HEK293 (cell line): ENCODE results near the gene PDLIM4.

Experiments
- CTCF ChIP-seq: fragments of 450-650 bp; formaldehyde crosslinking; IDR thresholded peaks from 2 replicates; pipeline ENCODE4 v1.5.1; 2016; ENCODE audit warnings: missing biosample characterization, missing genetic modification characterization
- PBX3 ChIP-seq: sonication (generic); formaldehyde crosslinking; IDR thresholded peaks from 2 replicates; pipeline ENCODE4 v1.8.1; 2022; ENCODE audit warnings: mild to moderate bottlenecking, moderate library complexity, missing genetic modification reagents
- REST ChIP-seq: fragments of 450-650 bp; formaldehyde crosslinking; IDR thresholded peaks from 2 replicates; pipeline ENCODE4 v1.5.1; 2016; ENCODE audit warnings: missing biosample characterization, missing genetic modification characterization
- TCF7L2 ChIP-seq: IDR thresholded peaks from 2 replicates; pipeline ENCODE4 v1.6.1; 2011; ENCODE audit warnings: low read depth, mild to moderate bottlenecking, inconsistent platforms, low read length, moderate library complexity, borderline replicate concordance
- YY1 ChIP-seq: fragments of 450-650 bp; formaldehyde crosslinking; IDR thresholded peaks from 2 replicates; pipeline ENCODE4 v1.5.1; 2018; ENCODE audit warnings: missing biosample characterization, missing genetic modification characterization
- ZBTB8A ChIP-seq: fragments of 450-650 bp; formaldehyde crosslinking; IDR thresholded peaks from 2 replicates; pipeline ENCODE4 v1.5.1; 2016; ENCODE audit warnings: missing biosample characterization, missing genetic modification characterization
- ZNF10 ChIP-seq: fragments of 450-650 bp; formaldehyde crosslinking; IDR thresholded peaks from 2 replicates; pipeline ENCODE4 v1.5.1; 2017; ENCODE audit warnings: missing biosample characterization, missing genetic modification characterization
- ZNF184 ChIP-seq: fragments of 450-650 bp; IDR thresholded peaks from 2 replicates; pipeline ENCODE4 v1.5.1; 2018; ENCODE audit warnings: missing biosample characterization, mild to moderate bottlenecking, missing genetic modification characterization
- ZNF23 ChIP-seq: fragments of 450-650 bp; formaldehyde crosslinking; IDR thresholded peaks from 2 replicates; pipeline ENCODE4 v1.5.1; 2016; ENCODE audit warnings: missing biosample characterization, missing genetic modification characterization, borderline replicate concordance
- ZNF585B ChIP-seq: fragments of 450-650 bp; formaldehyde crosslinking; IDR thresholded peaks from 2 replicates; pipeline ENCODE4 v1.5.1; 2016; ENCODE audit warnings: missing biosample characterization, missing genetic modification characterization
- TF ChIP-seq, protein P1 (sequence below): IDR thresholded peaks from 2 replicates; pipeline ENCODE4 v1.6.1; 2011; ENCODE audit warnings: mild to moderate bottlenecking, low read depth, low read length, borderline replicate concordance
- TF ChIP-seq, protein P2 (sequence below): fragments of 450-650 bp; formaldehyde crosslinking; IDR thresholded peaks from 2 replicates; pipeline ENCODE4 v1.5.1; 2016; ENCODE audit warnings: missing biosample characterization, missing genetic modification characterization, low read depth

- TF ChIP-seq ZNF585B (tag by site-specific recombination) (no peak), CTCF (no peak), ZNF23 (no peak), REST (tag by site-specific recombination) (no peak), ZNF10 (tag by site-specific recombination) (no peak), PBX3 (CRISPR knock-in tag) (no peak), ZBTB8A (no peak), YY1 (no peak), ZNF184 (no peak), TCF7L2 (no peak)
- TF ChIP-seq, protein P1, sequence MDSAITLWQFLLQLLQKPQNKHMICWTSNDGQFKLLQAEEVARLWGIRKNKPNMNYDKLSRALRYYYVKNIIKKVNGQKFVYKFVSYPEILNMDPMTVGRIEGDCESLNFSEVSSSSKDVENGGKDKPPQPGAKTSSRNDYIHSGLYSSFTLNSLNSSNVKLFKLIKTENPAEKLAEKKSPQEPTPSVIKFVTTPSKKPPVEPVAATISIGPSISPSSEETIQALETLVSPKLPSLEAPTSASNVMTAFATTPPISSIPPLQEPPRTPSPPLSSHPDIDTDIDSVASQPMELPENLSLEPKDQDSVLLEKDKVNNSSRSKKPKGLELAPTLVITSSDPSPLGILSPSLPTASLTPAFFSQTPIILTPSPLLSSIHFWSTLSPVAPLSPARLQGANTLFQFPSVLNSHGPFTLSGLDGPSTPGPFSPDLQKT = no peak
- TF ChIP-seq, protein P2, sequence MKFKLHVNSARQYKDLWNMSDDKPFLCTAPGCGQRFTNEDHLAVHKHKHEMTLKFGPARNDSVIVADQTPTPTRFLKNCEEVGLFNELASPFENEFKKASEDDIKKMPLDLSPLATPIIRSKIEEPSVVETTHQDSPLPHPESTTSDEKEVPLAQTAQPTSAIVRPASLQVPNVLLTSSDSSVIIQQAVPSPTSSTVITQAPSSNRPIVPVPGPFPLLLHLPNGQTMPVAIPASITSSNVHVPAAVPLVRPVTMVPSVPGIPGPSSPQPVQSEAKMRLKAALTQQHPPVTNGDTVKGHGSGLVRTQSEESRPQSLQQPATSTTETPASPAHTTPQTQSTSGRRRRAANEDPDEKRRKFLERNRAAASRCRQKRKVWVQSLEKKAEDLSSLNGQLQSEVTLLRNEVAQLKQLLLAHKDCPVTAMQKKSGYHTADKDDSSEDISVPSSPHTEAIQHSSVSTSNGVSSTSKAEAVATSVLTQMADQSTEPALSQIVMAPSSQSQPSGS (tag by site-specific recombination) = no peak
These were observed 35.5 kb upstream of the PDLIM4 start for GRCh38 chr5:132221781-132222648.
